Suprapubic skin (tissue), 4 donors: Measurements from ENCODE around the gene MAP2K5. TPM values are rescaled to one million over a fixed set of nuclear protein-coding genes. Genes with fewer than 3 reads are reported as not detected.

ENCODE experiments used
- DNase-seq, 2 donors: peaks; one replicate each; pipeline ENCODE4 v3.0.0-alpha.2; 2019; ENCODE audit warnings: low spot score in 2 of 2
- H3K27ac ChIP-seq: fragments of 200-600 bp; sonication (generic); one replicate; pipeline ENCODE4 v1.5.1; 2019
- H3K27me3 ChIP-seq: fragments of 200-600 bp; sonication (generic); one replicate; pipeline ENCODE4 v1.5.1; 2019
- H3K36me3 ChIP-seq: fragments of 200-600 bp; sonication (generic); one replicate; pipeline ENCODE4 v1.5.1; 2019
- H3K4me1 ChIP-seq: fragments of 200-600 bp; sonication (generic); one replicate; pipeline ENCODE4 v1.5.1; 2019
- H3K4me3 ChIP-seq: fragments of 200-600 bp; sonication (generic); one replicate; pipeline ENCODE4 v1.5.1; 2019; ENCODE audit warnings: mild to moderate bottlenecking
- H3K9me3 ChIP-seq: fragments of 200-600 bp; sonication (generic); one replicate; pipeline ENCODE4 v1.5.1; 2019
- CTCF ChIP-seq, 2 donors: fragments of 200-600 bp in 1 of 2; fragments of 450-650 bp in 1 of 2; sonication (generic) in 1 of 2; IDR thresholded peaks; one replicate each; pipeline ENCODE4 v1.5.1; 2016 to 2019; ENCODE audit warnings: antibody characterized with exemption in 2 of 2, mild to moderate bottlenecking in 1 of 2, moderate library complexity in 1 of 2
- EP300 ChIP-seq: sonication (generic); formaldehyde crosslinking; IDR thresholded peaks from one replicate; pipeline ENCODE4 v1.6.1; 2017; ENCODE audit warnings: antibody characterized with exemption
- POLR2A ChIP-seq, 2 donors: fragments of 450-650 bp; IDR thresholded peaks; one replicate each; pipeline ENCODE4 v1.6.1; 2017; ENCODE audit warnings: antibody characterized with exemption in 2 of 2, mild to moderate bottlenecking in 2 of 2, moderate library complexity in 2 of 2
- POLR2AphosphoS5 ChIP-seq, 3 donors: sonication (generic); formaldehyde crosslinking; IDR thresholded peaks; one replicate each; pipeline ENCODE4 v1.6.1; 2017; ENCODE audit warnings: antibody characterized with exemption in 3 of 3
- WGBS: methylation state at CpG from one replicate; pipeline ENCODE4 v1.1.5; 2018; 5-methylcytosine and 5-hydroxymethylcytosine counted together
- total RNA-seq, 4 donors: library from RNA; depleted of rRNA; stranded (reverse); fragments of >200 nt; gene quantifications; one replicate each; pipeline ENCODE4 v1.1.0, GENCODE V29; 2016

The MAP2K5 gene
- total RNA-seq, 4 donors from 2014 or later: 9.5 to 18.5 (median 10.2) TPM

DNA sequence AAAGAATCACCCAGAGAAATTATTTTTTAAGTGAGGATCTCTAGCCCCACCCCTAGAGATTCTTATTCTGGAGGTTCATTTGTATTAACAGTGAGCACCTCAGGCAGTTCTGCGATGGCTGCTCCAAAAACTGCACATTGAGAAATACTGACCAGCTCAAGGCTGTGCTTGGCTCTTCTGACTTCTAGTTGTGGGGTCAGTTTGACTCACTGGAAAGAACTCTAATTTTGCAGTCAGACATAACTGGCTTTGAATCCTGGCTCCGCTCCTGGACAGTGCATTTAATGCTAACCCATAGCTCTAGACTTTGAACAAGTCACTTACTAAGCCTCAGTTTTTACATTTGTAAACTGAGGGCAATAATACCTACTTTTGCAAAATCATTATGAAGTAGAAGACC, 159.2 kb downstream of the MAP2K5 start:
- DNase-seq: no peak
- TF ChIP-seq CTCF (IDR thresholded peaks at IDR 0.05): no peak
- no peak for TF ChIP-seq POLR2AphosphoS5 (IDR thresholded peaks at IDR 0.05)
- TF ChIP-seq EP300: no peak
- TF ChIP-seq POLR2A (IDR thresholded peaks at IDR 0.05): no peak

DNA sequence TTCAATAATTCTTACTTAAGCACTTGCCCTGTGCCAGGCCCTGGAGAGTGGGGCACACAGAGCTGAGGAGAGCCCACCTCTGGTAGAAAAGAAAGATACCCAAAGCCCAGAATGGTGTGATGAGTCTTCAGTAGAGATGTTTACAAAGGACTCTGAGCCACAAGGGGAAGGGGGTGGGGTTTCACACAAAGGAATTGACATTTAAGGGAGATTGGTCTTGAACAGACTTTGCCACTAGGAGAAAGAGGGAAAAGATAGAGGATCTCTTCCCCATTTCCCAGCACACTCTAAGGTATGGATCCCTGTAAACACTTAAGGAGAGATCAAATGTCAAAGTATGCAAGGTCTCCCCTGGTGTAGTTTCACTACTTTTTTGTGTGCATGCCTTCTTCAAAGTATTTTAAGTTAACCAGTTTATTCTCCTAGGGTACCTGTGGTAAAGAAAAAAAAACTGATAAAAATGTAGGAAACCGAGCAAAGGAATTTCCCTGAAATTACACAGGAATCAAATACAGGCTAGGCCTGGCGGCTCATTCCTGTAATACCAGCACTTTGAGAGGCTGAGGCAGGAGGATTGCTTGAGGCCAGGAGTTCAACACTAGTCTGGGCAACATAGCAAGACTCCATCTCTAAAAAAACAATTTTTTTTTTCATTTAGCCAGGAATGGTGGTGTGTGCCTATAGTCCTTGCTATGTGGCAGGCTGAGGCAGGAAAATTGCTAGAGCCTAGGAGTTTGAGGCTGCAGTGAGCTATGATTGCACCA, 165.2 kb downstream of the MAP2K5 start:
- 90% methylated on average over 2 of the region's 2 CpGs for WGBS

More for the DNA sequence above, 159.2 kb downstream of the MAP2K5 start:
- peaks cover 18% of the 10 kb centered on the region for H3K36me3 ChIP-seq
- H3K27me3 ChIP-seq: no peaks in the 10 kb centered on the region
- no peaks in the 10 kb centered on the region for H3K9me3 ChIP-seq
- H3K4me1 ChIP-seq: no peaks in the 10 kb centered on the region
- WGBS: 97% methylated on average over 2 of the region's 2 CpGs
- H3K27ac ChIP-seq: no peak overlapping the region
- no peak overlapping the region for H3K4me3 ChIP-seq

GRCh38 chr15:67708500-67708899, 166.0 kb downstream of the MAP2K5 start:
- Histone ChIP-seq H3K4me1 (no peaks in the 10 kb centered on the region), H3K27ac (no peak overlapping the region), H3K36me3 (peaks cover 4% of the 10 kb centered on the region), H3K4me3 (no peak overlapping the region), H3K9me3 (no peaks in the 10 kb centered on the region), H3K27me3 (no peaks in the 10 kb centered on the region)
- TF ChIP-seq POLR2AphosphoS5 (IDR thresholded peaks at IDR 0.05) (no peak), EP300 (no peak), POLR2A (IDR thresholded peaks at IDR 0.05) (no peak), CTCF (IDR thresholded peaks at IDR 0.05) (no peak)
- no peak for DNase-seq
- 92% methylated on average over 4 of the region's 4 CpGs for WGBS

More for the DNA sequence above, 165.2 kb downstream of the MAP2K5 start:
- Histone ChIP-seq H3K36me3 (peaks cover 4% of the 10 kb centered on the region), H3K27ac (no peak overlapping the region), H3K9me3 (no peaks in the 10 kb centered on the region), H3K4me3 (no peak overlapping the region), H3K4me1 (no peaks in the 10 kb centered on the region), H3K27me3 (no peaks in the 10 kb centered on the region)
- TF ChIP-seq EP300 (no peak), POLR2AphosphoS5 (IDR thresholded peaks at IDR 0.05) (no peak), CTCF (IDR thresholded peaks at IDR 0.05) (no peak), POLR2A (IDR thresholded peaks at IDR 0.05) (no peak)
- DNase-seq: no peak

- 88% methylated on average over 2 of the region's 2 CpGs for WGBS
- TF ChIP-seq POLR2A (IDR thresholded peaks at IDR 0.05): no peak
- no peak for TF ChIP-seq CTCF (IDR thresholded peaks at IDR 0.05)
- no peak for TF ChIP-seq EP300
- no peak for TF ChIP-seq POLR2AphosphoS5 (IDR thresholded peaks at IDR 0.05)
Observed at GRCh38 chr15:67715170-67715569, 172.7 kb downstream of the MAP2K5 start.

GRCh38 chr15:67716171-67716570, 173.7 kb downstream of the MAP2K5 start:
- no peak overlapping the region for H3K27ac ChIP-seq
- 87% methylated on average over 4 of the region's 4 CpGs for WGBS
- no peak overlapping the region for H3K4me3 ChIP-seq
- no peaks in the 10 kb centered on the region for H3K9me3 ChIP-seq
- no peak for DNase-seq
- H3K4me1 ChIP-seq: peaks cover 5% of the 10 kb centered on the region
- TF ChIP-seq POLR2A (IDR thresholded peaks at IDR 0.05): no peak
- TF ChIP-seq EP300: no peak
- TF ChIP-seq POLR2AphosphoS5 (IDR thresholded peaks at IDR 0.05): no peak
- TF ChIP-seq CTCF (IDR thresholded peaks at IDR 0.05): no peak
- H3K36me3 ChIP-seq: no peaks in the 10 kb centered on the region
- no peaks in the 10 kb centered on the region for H3K27me3 ChIP-seq

More at GRCh38 chr15:67715170-67715569, 172.7 kb downstream of the MAP2K5 start:
- Histone ChIP-seq H3K27ac (no peak overlapping the region), H3K4me3 (no peak overlapping the region), H3K9me3 (no peaks in the 10 kb centered on the region), H3K4me1 (no peaks in the 10 kb centered on the region), H3K36me3 (no peaks in the 10 kb centered on the region), H3K27me3 (no peaks in the 10 kb centered on the region)
- DNase-seq: no peak
